Activated CD8-positive, alpha-beta memory T cell treated with anti-CD3 and anti-CD28 coated beads, Interleukin-2, amount 50 U/mL, for 24 hours (primary cell): Measurements from ENCODE around the gene PPP4R3A.
"Not testable (repeated sequence)": the region's sequence is repeated elsewhere in the genome, so short reads cannot be mapped to it uniquely, and the experiment has no call there.

Source experiments
- DNase-seq: peaks from one replicate; pipeline ENCODE4 v3.0.0-alpha.2; 2020; ENCODE audit errors: extremely low read depth

The PPP4R3A gene

DNA sequence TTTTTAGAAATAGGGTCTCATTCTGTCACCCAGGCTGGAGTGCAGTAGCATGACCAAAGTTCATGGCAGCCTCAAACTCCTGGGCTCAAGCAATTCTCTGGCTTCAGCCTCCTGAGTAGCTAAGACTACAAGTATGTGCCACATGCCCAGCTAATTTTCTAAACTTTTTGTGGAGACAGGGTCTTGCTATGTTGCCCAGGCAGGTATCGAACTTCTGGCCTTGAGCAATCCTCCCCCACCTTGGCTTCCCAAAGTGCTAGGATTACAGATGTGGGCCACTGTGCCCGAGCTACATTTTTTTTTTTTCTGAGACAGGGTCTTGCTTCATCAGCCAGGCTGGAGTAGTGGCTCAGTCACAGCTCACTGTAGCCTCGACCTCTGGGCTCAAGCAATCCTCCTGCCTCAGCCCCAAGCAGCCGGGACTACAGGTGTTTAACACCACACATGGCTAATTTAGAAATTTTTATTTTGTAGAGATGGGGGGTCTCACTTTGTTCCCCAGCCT is 7.1 kb downstream of the PPP4R3A start:
- DNase-seq: no peak

DNA sequence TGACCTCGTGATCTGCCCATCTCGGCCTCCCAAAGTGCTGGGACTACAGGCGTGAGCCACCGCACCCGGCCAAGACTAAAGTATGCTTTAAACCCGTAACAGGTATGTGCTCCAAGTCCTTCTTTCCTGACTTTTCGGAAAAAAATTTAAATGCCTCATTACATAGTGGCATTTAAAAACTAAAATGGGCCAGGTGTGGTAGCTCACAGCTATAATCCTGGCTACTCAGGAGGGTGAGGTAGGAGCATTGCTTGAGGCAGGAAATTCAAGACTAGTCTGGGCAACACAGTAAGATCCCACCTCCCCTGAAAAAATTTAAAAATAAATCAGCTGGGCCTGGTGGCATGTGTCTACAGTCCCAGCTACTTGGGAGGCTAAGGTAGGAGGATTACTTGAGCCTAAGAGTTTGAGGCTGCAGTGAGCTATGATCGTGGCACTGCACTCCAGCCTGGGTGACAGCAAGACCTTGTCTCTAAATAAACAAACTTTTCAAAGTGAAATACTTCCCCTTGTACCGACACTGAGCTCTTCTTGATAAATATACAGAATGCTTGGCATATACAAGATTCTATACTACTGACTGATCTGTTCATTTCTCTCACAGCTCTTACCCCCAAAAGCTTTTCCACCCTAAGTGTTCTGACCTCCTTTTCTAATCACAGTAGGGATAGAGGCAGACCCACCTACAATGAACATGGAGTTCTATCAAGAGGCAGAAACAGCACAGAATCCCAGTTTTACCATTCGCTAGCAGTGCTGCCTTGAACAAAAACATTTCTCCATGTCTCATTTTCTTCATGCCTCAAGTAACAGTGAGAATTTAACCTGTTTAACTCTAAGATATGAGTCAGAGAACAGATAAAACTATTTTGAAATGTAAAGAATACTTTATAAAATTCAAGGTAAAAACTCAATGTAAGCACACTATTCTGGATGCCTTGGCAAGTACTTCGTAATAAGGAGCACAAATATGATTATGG is 7.9 kb downstream of the PPP4R3A start:
- no peak for DNase-seq

DNA sequence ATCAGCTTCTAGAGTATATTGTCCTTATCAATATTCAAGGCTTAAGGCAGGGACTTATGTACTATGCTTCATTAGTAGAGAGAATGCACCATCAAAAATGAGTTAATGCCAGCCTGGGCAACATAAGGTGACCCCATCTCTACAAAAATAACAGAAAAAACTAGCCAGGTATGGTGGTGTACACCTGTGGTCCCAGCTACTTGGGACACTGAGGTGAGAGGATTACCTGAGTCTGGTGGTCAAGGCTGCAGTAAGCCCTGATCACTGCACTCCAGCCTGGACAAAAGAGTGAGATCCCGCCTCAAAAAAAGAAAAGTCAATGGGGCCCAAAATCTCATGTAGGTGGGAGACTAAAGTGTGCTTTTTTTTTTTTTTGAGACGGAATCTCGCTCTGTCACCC is 8.8 kb downstream of the PPP4R3A start:
- DNase-seq: no peak

DNA sequence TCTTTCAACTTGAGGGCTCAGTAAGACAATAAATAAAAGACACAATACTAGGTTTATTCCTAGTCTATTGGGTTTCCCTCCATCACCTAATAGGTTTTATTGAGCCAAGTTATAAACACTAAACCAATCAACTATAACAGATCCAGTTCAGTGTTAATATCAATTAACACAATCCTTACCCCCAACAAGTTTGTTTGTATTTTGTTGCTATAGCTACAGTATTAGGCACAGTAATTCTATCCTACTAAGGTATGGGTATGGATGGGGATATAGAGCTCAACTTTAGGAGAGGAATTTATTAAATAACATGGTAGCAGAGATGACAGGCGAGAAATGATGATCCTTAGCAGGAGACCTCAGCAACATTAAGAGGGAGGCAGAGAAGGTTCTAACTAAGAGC is 13.3 kb downstream of the PPP4R3A start:
- DNase-seq: no peak

DNA sequence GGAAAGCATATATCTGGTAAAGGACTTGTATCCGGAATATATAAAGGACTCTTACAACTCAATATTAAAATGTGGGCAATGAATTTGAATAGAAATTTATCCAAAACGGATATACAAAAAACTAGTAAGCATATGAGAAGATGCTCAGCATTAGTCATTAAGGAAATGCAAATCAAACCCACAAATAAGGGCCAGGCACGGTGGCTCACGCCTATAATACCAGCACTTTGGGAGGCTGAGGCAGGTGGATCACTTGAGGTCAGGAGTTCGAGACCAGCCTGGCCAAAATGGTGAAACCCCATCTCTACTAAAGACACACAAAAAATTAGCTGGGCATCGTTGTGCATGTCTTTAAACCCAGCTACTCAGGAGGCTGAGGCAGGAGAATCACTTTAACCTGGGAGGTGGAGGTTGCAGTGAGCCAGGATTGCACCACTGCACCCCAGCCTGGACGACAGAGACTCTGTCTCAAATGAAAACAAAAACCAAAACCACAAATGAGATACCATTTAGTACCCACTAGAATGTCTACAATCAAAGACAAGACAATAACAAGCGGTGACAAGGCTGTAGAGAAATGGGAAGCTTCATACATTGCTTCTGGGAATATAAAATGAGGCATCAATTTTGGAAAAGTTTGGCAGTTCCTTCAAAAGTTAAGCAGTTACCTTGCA is 15.6 kb downstream of the PPP4R3A start:
- DNase-seq: not testable (repeated sequence)

DNA sequence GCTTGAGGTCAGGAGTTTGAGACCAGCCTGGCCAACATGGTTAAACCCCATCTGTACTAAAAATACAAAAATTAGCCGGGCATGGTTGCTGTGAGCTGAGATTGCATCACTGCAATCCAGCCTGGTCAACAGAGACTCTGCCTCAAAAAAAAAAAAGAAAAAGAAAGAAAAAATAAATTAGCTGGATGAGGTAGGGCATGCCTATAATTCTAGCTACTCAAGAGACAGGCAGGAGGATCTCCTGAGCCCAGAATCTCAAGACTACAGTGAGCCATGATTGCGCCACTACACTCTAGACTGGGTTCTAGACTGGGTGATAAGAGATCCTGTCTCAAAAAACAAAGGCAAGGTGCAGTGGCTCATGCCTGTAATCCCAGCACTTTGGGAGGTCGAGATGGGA is 16.9 kb downstream of the PPP4R3A start:
- no peak for DNase-seq

DNA sequence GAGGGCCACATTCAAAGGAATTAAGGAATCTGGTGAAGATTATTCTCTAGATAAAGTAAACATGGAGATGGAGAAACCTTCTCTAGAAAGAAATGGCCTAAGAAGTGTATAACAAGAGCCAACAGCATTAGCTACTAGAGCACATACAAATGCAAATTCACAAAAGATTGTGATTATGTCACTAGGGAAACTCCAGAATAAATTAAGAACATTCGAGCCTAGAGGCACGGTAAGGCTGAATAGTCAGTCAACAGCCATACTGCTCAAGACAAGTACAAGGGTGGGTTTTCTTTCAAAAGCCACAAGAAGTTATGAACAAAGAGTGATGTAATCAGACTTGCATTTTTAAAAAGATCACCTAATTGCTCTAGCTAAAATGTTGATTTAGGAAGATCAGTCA is 25.4 kb downstream of the PPP4R3A start:
- no peak for DNase-seq

DNA sequence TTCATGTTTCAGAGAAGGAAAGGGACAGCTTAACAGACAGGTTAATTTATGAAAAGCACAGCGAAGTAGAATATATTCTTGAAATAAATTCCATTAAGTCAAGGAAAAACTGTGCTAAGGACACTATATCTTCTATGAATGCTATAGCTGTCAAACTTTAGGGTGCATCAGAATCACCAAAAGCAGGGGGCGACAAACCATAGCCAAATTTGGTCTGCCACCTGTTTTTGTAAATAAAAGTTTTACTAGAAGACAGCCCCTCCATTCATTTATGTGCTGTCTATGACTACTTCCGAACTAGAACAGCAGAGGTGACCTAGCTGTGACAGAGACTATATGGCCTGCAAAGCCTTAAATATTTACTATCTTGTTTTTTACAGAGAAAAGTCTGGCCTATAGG is 25.9 kb downstream of the PPP4R3A start:
- no peak for DNase-seq

DNA sequence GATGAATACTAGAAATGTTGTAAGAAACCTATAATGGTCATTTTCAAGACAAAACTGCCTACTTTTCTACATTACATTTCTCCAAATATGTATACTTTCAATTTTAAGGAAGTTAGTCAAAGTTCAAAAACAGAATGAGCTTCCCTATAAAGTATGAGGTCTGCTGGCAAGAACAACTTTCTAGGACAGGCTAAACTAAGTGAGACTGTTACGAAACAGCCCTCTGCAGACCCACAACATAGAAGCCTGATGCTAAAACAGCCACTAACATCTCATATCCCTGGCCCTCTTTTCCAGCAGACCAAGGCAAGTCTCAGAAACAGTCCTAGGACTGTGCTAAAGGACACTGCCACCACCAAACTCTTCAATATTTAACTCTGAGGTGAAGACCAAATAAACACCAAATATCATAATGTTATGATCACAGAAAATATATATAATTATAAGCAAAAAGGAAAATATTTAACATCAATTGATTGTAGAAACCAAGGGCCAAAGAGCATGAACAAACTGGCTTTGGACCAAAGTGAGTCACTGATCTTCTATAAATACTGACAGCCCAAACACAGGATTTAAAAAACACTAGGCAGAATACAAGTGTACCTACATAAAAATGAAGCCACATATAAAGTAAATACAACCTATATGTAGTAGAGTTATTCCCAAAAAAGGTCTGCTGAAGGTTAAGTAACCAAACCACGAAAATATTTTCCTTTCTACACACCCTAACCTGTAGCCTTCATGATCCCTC is 27.7 kb downstream of the PPP4R3A start:
- DNase-seq: no peak

DNA sequence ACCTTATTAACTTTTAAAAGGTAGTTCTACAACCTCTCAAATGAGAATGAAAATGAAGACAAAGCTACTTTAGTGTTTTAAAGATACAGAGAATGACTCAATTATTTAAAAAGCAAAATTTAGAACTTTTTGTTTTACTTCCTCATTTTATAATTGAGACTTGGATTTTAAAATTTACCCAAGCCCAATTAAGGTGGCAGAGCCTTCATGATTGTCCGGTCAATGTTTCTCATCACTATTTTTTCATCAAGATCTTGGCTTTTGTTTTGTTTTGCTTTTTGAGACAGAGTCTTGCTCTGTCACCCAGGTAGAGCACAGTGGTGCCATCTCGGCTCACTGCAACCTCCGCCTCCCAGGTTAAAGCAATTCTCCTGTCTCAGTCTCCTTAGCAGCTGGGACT is 32.7 kb downstream of the PPP4R3A start:
- DNase-seq: no peak

DNA sequence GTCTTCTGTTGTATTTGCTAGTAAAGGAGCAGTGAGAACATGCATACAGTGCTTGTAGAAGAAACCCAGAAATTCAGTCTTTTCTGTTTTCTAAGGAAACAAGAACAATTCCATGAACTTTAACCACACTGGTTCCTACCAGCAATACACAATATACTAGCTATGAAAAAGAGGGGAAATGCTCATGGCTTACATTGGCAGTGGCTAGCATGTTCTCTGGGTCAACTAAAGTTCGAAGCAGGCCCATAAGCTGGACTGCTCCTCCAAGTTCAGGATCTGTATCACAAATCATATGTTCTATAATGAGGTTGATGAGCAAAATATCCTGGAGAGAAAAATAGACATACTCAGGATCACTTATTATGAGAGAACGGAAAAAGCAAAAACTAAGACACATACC is 37.1 kb downstream of the PPP4R3A start:
- DNase-seq: no peak

DNA sequence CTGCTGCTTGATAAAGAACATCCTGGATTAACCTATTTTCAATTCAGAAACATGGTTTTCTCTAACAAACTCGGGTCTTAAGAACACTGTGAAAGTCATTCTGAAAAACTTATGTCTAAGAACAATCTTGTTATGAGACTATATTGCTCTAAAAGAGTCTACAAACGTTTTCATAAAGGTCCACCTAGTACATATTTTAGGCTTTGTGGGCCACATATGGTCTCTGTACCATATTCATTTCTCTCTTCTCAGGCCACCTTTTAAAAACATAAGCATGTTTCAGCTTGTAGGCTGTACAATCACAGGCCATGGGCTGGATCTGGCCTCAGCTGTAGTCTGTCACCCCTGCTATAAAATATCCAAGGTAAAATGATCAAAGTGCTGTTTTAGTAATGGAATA is 39.9 kb downstream of the PPP4R3A start:
- no peak for DNase-seq

DNA sequence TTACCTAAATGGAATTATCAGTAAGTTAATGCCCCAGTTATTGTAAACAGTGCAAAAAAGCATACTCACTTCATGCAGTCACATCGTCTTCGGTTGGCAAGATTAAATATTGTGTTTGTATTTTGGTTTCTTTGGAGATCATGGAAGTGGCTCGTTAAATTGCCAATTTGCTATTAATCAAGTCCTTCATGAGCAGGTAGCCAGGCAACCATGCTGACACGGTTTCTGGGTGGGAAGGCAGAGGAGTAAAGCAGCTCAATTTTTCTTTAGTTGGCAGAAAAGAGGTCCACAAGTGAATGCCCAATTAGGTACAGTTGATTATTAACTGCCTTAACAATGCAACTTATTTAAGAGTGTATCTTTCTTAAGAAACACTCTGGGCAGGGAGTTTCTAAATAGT is 43.9 kb downstream of the PPP4R3A start:
- no peak for DNase-seq

DNA sequence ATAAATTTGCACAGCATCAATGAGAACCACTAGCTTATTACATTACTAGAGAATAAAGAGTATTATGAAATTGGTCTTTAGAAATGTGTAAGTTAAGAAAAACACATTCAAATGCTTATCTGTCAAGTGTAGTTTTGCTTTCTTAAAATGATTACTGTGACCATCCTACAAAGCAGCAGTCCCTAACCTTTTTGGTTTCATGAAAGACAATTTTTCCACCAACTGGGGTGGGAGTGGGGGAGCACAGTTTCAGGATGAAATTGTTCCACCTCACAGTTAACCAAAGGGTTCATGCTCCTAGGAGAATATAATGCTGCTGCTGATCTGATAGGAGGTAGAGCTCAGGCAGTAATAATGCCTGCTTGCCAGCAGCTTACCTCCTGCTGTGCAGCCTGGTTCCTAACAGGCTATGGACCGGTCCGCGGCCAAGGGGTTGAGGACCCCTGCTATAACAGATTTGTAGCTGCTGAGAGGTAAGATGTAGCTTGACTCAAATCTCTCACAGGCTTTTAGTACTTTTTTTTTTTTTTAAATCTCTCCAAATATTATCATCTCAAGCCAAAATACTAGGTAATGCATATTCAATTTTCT is 45.4 kb downstream of the PPP4R3A start:
- no peak for DNase-seq

DNA sequence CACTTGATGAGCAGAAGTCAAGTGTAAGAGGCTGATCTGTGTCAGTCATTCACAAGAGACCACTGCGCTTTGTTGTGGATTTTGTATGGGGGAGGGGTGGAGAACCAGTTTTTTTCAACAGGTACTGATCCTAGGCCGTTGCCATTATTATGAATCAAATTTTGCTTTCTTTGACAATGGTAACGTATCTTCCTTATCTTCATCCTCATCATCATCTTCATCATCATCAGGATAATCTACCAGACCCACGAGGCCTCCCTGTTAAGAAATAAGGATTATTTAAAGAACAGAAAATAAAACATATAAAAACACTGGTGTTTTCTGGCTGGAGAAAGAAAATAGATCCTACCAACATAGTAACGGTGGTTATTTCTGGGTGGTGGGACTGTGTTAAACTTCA is 51.5 kb downstream of the PPP4R3A start:
- DNase-seq: no peak

DNA sequence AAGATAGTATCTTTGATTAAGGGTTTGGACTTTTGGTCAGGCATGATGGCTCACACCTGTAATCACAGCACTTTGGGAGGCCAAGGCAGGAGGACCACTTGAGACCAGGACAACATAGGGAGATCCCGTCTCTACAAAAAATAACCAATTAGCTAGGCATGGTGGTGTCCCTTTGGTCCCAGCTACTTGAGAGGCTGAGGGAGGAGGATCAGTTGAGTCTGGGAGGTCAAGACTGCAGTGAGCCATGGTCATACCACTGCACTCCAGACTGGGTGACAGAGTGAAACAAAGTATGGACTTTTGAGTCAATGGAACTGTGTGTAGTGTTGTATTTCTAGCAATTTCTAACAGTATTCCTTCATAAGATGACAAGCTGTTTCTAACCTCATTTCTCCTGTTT is 53.8 kb downstream of the PPP4R3A start:
- no peak for DNase-seq

DNA sequence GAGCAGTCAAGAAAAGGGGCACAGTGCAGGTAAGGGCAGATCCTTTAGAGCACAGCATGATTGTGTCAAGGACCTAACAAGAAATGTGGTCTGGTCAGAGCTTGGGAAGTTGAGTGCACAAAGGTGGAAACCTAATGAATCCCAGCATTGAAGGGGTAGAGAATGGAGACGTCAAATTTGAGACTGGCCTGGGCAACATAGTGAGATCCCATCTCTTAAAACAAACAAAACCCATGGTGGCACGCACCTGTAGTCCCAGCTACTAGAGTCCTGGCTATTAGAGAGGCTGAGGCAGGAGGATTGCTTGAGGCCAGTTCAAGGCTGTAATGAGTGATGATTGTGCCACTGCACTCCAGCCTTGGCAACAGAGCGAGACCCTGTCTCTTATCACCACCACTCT is 55.5 kb downstream of the PPP4R3A start:
- no peak for DNase-seq

DNA sequence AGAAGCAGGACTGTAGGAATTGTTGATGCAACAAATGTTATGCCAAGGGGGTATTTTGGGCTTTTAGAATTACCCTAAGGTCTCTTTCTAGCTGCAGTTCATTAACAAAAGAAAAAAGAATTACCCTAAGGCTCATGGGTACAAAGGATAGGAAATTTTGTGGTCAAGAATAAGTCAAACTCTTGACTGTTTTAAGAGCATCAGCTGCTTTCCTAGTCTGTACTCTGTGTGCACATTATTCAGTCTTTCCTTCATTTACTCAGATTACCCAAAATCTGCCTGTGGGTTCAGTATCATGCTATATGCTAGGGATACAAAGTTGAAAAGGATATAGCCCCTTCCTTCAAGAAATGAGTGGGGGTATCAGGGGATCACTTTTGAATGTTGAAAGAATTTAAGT is 56.0 kb downstream of the PPP4R3A start:
- no peak for DNase-seq

DNA sequence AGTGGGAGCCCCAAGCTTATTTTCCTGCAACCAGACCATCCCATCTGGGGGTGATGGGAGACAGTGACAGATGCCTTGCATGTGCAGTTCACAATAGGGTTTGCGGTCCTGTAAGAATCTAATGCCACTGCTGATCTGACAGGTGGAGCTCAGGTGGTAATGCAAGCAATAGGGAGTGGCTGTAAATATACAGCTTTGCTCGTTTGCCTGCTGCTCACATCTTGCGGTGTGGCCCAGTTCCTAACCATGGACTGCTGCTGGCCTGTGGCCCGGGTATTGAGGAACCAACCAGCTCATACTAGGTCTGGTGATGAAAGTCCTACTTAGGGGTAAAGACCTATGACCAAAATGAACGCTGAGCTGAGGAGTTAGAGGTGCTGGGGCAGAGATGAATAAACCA is 56.4 kb downstream of the PPP4R3A start:
- DNase-seq: no peak

DNA sequence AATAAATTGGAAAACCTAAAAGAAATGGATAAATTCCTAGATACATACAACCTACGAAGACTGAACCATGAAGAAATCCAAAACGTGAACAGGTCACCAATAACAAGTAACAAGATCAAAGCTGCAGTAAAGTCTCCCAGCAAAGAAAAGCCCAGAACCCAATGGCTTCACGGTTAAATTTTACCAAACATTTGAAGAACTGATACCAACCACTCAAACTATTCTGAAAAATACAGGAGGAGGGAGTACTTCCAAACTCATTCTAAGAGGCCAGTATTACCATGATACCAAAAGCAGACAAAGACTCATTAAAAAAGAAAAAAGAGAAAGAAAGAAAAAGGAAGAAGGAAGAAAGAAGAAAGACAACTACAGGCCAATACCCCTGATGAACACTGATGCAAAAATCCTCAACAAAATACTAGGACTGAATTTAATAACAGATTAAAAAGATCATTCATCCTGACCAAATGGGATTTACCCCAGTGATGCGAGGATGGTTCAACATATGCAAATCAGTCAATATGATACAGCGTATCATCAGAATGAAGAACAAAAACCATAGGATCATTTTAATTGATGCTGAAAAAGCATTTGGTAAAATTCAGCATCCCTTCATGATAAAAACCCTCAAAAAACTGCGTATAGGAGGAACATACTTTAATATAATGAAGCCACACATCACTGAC is 65.6 kb downstream of the PPP4R3A start:
- DNase-seq: no peak

DNA sequence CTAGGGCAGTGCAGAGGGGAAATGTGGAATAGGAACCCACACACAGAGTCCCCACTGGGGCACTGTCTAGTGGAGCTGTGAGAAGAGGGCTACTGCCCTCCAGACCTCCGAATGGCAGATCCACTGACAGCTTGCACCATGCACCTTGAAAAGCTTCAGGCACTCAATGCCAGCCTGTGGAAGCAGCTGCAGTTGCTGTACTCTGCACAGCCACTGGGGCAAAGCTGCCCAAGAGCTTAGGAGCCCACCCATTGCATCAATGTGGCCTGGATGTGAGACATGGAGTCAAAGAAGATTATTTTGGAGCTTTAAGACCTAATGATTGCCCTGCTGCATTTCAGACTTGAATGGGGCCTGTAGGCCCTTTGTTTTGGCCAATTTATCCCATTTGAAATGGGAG is 70.8 kb downstream of the PPP4R3A start:
- no peak for DNase-seq
